Muscle of leg (tissue), 11 donors: ENCODE measurements around the gene SERPINA3. TPM values are rescaled to one million over a fixed set of nuclear protein-coding genes. Genes with fewer than 3 reads are reported as not detected.

Source experiments
- DNase-seq: peaks from one replicate; pipeline ENCODE4 v3.0.0; 2013
- H3K27ac ChIP-seq: one replicate; pipeline ENCODE4 v1.5.1; 2013; ENCODE audit warnings: mild to moderate bottlenecking, low read length, control low read depth
- H3K27me3 ChIP-seq: one replicate; pipeline ENCODE4 v1.6.1; 2013; ENCODE audit warnings: low read length; ENCODE audit not compliant: control insufficient read depth, insufficient read depth
- H3K36me3 ChIP-seq: one replicate; pipeline ENCODE4 v1.6.1; 2013; ENCODE audit warnings: low read length; ENCODE audit not compliant: control insufficient read depth, insufficient read depth
- H3K4me1 ChIP-seq: one replicate; pipeline ENCODE4 v1.6.1; 2013; ENCODE audit warnings: low read length; ENCODE audit not compliant: control insufficient read depth, insufficient read depth
- H3K4me3 ChIP-seq: one replicate; pipeline ENCODE4 v1.5.1; 2013; ENCODE audit warnings: low read length, control low read depth
- H3K9me3 ChIP-seq: replicated peaks from 2 replicates; pipeline ENCODE4 v1.6.1; 2013; ENCODE audit warnings: low read depth, low read length; ENCODE audit not compliant: control insufficient read depth
- WGBS: methylation state at CpG from one replicate; pipeline ENCODE4 v1.1.5; 2013; ENCODE audit warnings: missing lambda C conversion rate; ENCODE audit not compliant: insufficient coverage; 5-methylcytosine and 5-hydroxymethylcytosine counted together
- polyA plus RNA-seq, 8 donors: library from polyadenylated mRNA; unstranded; fragments of 120-200 nt; gene quantifications; one replicate each; pipeline versions ENCODE4 v1.2.1 to v1.2.3, GENCODE V29; 2013; ENCODE audit warnings: inconsistent platforms in 1 of 8, low replicate concordance in 1 of 8; ENCODE audit not compliant: insufficient read length in 8 of 8, insufficient read depth in 1 of 8
- total RNA-seq: library from RNA; stranded (reverse); fragments of 120-200 nt; gene quantifications from one replicate; pipeline ENCODE4 v1.2.4, GENCODE V29; 2013

SERPINA3 gene
- total and polyA plus RNA-seq, 9 donors: 0.09 to 0.32 (median 0.18) TPM; not detected in 4

- WGBS: 88% methylated on average over 9 of the region's 10 CpGs
- Histone ChIP-seq H3K4me1 (no peaks in the 10 kb centered on the region), H3K27ac (no peak overlapping the region), H3K9me3 (no peaks in the 10 kb centered on the region), H3K27me3 (peaks cover 4% of the 10 kb centered on the region), H3K36me3 (no peaks in the 10 kb centered on the region), H3K4me3 (no peak overlapping the region)
- DNase-seq: no peak
These were observed 28.8 kb downstream of the SERPINA3 start for GRCh38 chr14:94640721-94641631.

- no peaks in the 10 kb centered on the region for H3K4me1 ChIP-seq
- WGBS: 96% methylated on average over 12 of the region's 12 CpGs
- no peak overlapping the region for H3K4me3 ChIP-seq
- DNase-seq: no peak
- no peaks in the 10 kb centered on the region for H3K9me3 ChIP-seq
- H3K27me3 ChIP-seq: peaks cover 4% of the 10 kb centered on the region
- H3K36me3 ChIP-seq: no peaks in the 10 kb centered on the region
- H3K27ac ChIP-seq: no peak overlapping the region
These were observed 29.4 kb downstream of the SERPINA3 start for GRCh38 chr14:94641632-94641955.

DNA sequence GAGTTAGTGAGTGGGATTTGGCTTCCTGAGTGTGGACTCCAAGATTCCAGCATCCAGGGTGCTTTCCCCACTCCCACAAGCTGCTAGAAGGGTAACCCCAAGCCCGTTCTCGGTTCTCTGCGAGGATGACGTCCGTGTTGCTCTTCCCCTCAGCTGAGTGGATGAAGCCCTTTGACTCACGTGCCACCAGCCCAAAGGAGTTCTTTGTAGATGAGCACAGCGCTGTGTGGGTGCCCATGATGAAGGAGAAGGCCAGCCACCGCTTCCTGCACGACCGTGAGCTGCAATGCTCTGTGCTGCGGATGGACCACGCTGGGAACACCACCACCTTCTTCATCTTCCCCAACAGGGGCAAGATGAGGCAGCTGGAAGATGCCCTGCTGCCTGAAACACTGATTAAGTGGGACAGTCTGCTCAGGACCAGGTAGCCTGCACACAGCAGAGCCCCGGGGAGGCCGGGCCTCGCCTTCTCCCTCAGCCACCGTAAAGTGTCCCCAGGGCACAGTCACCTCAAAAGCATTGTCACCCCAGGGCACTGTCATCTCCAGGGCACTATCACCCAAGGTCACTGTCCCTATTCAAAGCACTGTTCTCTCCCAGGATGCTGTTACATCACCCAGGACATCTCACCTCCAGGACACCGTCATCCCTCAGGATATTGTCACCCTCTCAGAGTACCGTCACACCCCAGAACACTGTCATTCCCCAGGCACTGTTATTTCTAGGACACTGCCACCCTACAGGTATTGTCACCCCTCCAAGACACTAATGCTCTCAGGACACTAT is 31.3 kb downstream of the SERPINA3 start:
- no peaks in the 10 kb centered on the region for H3K36me3 ChIP-seq

GRCh38 chr14:94644102-94644535 is 31.9 kb downstream of the SERPINA3 start:
- H3K9me3 ChIP-seq: peaks cover 6% of the 10 kb centered on the region
- H3K36me3 ChIP-seq: no peaks in the 10 kb centered on the region
- no peak overlapping the region for H3K4me3 ChIP-seq
- 93% methylated on average over 4 of the region's 4 CpGs for WGBS
- no peak for DNase-seq
- H3K27ac ChIP-seq: no peak overlapping the region
- H3K4me1 ChIP-seq: no peaks in the 10 kb centered on the region
- H3K27me3 ChIP-seq: peaks cover 2% of the 10 kb centered on the region

More for the DNA sequence above, 31.3 kb downstream of the SERPINA3 start:
- 89% methylated on average over 14 of the region's 18 CpGs for WGBS
- Histone ChIP-seq H3K27me3 (peaks cover 4% of the 10 kb centered on the region), H3K4me3 (no peak overlapping the region), H3K4me1 (no peaks in the 10 kb centered on the region), H3K27ac (no peak overlapping the region), H3K9me3 (peaks cover under 1% of the 10 kb centered on the region)
- no peak for DNase-seq

- 92% methylated on average over 2 of the region's 2 CpGs for WGBS
These were observed 33.9 kb downstream of the SERPINA3 start for GRCh38 chr14:94646066-94646465.

DNA sequence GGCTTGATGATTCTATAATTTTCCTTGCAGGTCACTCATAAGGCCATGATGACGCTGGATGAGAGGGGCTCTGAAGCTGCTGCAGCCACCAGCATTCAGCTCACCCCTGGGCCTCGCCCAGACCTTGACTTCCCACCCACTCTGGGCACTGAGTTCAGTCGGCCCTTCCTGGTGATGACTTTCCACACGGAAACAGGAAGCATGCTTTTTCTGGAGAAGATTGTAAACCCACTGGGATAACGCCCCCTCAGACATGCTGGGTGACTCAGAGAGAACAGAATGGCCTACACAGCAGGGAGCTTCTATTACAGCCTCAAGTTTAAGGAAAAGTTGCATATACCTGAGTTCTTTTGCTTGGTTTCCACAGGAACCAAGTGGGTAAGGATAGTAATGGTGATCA is 34.3 kb downstream of the SERPINA3 start:
- Histone ChIP-seq H3K4me3 (no peak overlapping the region), H3K36me3 (no peaks in the 10 kb centered on the region), H3K9me3 (peaks cover 8% of the 10 kb centered on the region), H3K27me3 (no peaks in the 10 kb centered on the region), H3K27ac (no peak overlapping the region), H3K4me1 (no peaks in the 10 kb centered on the region)
- peak; percentile 28 for DNase-seq
- 35% methylated on average over 5 of the region's 5 CpGs for WGBS

More at GRCh38 chr14:94646066-94646465, 33.9 kb downstream of the SERPINA3 start:
- no peaks in the 10 kb centered on the region for H3K4me1 ChIP-seq
- peaks cover 8% of the 10 kb centered on the region for H3K9me3 ChIP-seq
- no peak overlapping the region for H3K4me3 ChIP-seq
- DNase-seq: no peak
- H3K27ac ChIP-seq: no peak overlapping the region
- H3K36me3 ChIP-seq: no peaks in the 10 kb centered on the region
- H3K27me3 ChIP-seq: no peaks in the 10 kb centered on the region

DNA sequence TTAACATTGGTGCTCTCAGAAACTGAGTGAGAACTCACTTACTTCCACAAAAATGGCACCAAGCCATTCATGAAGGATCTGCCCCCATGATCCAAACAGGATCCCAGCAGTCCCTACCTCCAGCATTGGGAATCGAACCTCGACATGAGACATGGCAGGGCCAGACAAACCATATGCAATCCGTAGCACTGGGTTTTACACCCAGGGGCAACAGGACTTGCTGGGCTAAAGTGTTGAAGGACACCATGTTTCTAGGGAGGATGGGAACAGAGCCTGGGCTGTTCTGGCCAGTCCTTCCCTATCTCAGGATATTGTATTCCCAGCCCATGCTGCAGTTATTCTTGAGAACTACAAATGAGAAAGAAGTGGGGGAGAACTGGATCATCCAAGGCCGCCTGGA is 36.6 kb downstream of the SERPINA3 start:
- no peak for DNase-seq
- Histone ChIP-seq H3K36me3 (no peaks in the 10 kb centered on the region), H3K27me3 (no peaks in the 10 kb centered on the region), H3K9me3 (peaks cover 8% of the 10 kb centered on the region), H3K4me1 (no peaks in the 10 kb centered on the region), H3K4me3 (no peak overlapping the region), H3K27ac (no peak overlapping the region)
- WGBS: 90% methylated on average over 3 of the region's 4 CpGs

GRCh38 chr14:94649543-94650443 is 37.6 kb downstream of the SERPINA3 start:
- no peaks in the 10 kb centered on the region for H3K36me3 ChIP-seq
- no peaks in the 10 kb centered on the region for H3K4me1 ChIP-seq
- 75% methylated on average over 13 of the region's 13 CpGs for WGBS
- no peaks in the 10 kb centered on the region for H3K27me3 ChIP-seq
- H3K9me3 ChIP-seq: peaks cover 8% of the 10 kb centered on the region
- no peak overlapping the region for H3K4me3 ChIP-seq
- DNase-seq: no peak
- no peak overlapping the region for H3K27ac ChIP-seq

GRCh38 chr14:94650444-94650775 is 38.2 kb downstream of the SERPINA3 start:
- DNase-seq: no peak
- no CpG with 5 or more reads among the region's 3 CpGs for WGBS
- H3K36me3 ChIP-seq: no peaks in the 10 kb centered on the region

More at GRCh38 chr14:94650444-94650775, 38.2 kb downstream of the SERPINA3 start:
- no peak overlapping the region for H3K4me3 ChIP-seq
- no peaks in the 10 kb centered on the region for H3K4me1 ChIP-seq
- H3K9me3 ChIP-seq: peaks cover 8% of the 10 kb centered on the region
- no peaks in the 10 kb centered on the region for H3K27me3 ChIP-seq
- H3K27ac ChIP-seq: no peak overlapping the region
